ENCODE data around the gene SSBP2.

Gene SSBP2

GRCh38 chr5:81787474-81788242 lies 36.8 kb upstream of the SSBP2 start:
- peak; percentile 6 to 12 for DNase-seq (ENCODE audit: low read depth in 1 of 2, low spot score in 1 of 2)
- Histone ChIP-seq H3K4me3 (replicated peaks; ENCODE audit: insufficient read depth, low read length) (no peak overlapping the region), H3K27ac (replicated peaks) (no peak overlapping the region), H3K27me3 (ENCODE audit: insufficient read depth, poor library complexity, severe bottlenecking) (no peaks in the 10 kb centered on the region)
- TF ChIP-seq GABPA (IDR thresholded peaks at IDR 0.05; ENCODE audit: low read depth) (no peak), REST (IDR thresholded peaks at IDR 0.05; ENCODE audit: insufficient replicate concordance, low read depth) (no peak)

DNA sequence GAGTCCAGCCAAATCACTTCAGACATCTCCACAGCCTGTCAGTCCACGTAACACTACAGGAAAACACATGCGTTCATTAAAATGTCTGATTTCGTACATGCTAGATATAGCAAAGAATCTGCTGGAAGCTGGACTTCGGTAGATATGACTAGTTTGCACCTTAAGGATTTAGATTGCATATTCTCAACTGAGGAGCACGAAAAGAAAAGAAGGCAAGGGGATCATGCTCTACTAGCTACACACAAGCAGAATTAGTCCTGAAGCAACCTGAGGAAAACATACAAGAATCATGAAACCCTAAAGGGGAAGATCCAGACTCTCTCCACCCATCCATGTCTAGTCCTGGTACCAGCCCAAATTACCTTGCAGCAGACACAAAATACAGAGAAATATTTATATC lies 36.1 kb upstream of the SSBP2 start:
- H3K27ac ChIP-seq (replicated peaks), result no peak overlapping the region
- no peak for TF ChIP-seq GABPA (IDR thresholded peaks at IDR 0.05; ENCODE audit: low read depth)
- TF ChIP-seq SPI1 (IDR thresholded peaks at IDR 0.05; ENCODE audit: borderline replicate concordance, low read depth), result no peak
- no peak for TF ChIP-seq REST (IDR thresholded peaks at IDR 0.05; ENCODE audit: insufficient replicate concordance, low read depth)
- TF ChIP-seq POLR2AphosphoS5 (IDR thresholded peaks at IDR 0.05; ENCODE audit: low read depth), result no peak
- TF ChIP-seq, protein P1, sequence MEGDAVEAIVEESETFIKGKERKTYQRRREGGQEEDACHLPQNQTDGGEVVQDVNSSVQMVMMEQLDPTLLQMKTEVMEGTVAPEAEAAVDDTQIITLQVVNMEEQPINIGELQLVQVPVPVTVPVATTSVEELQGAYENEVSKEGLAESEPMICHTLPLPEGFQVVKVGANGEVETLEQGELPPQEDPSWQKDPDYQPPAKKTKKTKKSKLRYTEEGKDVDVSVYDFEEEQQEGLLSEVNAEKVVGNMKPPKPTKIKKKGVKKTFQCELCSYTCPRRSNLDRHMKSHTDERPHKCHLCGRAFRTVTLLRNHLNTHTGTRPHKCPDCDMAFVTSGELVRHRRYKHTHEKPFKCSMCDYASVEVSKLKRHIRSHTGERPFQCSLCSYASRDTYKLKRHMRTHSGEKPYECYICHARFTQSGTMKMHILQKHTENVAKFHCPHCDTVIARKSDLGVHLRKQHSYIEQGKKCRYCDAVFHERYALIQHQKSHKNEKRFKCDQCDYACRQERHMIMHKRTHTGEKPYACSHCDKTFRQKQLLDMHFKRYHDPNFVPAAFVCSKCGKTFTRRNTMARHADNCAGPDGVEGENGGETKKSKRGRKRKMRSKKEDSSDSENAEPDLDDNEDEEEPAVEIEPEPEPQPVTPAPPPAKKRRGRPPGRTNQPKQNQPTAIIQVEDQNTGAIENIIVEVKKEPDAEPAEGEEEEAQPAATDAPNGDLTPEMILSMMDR (IDR thresholded peaks at IDR 0.05; ENCODE audit: insufficient read depth, low read length), result no peak
- H3K4me3 ChIP-seq (replicated peaks; ENCODE audit: insufficient read depth, low read length), result no peak overlapping the region
- no peaks in the 10 kb centered on the region for H3K27me3 ChIP-seq (ENCODE audit: insufficient read depth, poor library complexity, severe bottlenecking)
- DNase-seq (ENCODE audit: low read depth in 1 of 2, low spot score in 1 of 2), result no peak

DNA sequence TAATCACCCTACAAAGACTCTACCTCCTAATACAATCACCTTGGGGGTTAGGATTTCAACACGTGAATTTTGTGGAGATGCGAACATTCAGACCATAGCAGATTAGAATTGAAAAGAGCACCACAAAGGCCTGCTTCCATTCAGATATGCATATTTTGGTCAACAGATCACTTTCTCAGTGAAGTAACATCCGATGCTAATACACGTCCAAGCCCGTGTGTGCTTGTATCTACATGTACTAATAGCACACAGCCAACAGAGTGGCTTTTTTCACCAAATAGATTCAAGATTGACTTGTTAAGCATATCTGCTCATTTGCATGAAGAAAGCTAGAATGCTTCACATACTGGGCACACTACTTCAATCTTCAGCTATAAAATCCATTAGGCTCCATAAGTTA lies 35.6 kb upstream of the SSBP2 start:
- H3K27ac ChIP-seq (replicated peaks), result no peak overlapping the region
- no peaks in the 10 kb centered on the region for H3K27me3 ChIP-seq (ENCODE audit: insufficient read depth, poor library complexity, severe bottlenecking)
- no peak overlapping the region for H3K4me3 ChIP-seq (replicated peaks; ENCODE audit: insufficient read depth, low read length)
- no peak for DNase-seq (ENCODE audit: low read depth in 1 of 2, low spot score in 1 of 2)
- TF ChIP-seq, protein P1 (IDR thresholded peaks at IDR 0.05; ENCODE audit: insufficient read depth, low read length), result no peak
- TF ChIP-seq REST (IDR thresholded peaks at IDR 0.05; ENCODE audit: insufficient replicate concordance, low read depth), result no peak
- no peak for TF ChIP-seq SPI1 (IDR thresholded peaks at IDR 0.05; ENCODE audit: borderline replicate concordance, low read depth)
- TF ChIP-seq POLR2AphosphoS5 (IDR thresholded peaks at IDR 0.05; ENCODE audit: low read depth), result no peak
- no peak for TF ChIP-seq GABPA (IDR thresholded peaks at IDR 0.05; ENCODE audit: low read depth)

Measured in HL-60 (cell line).